Esophagus squamous epithelium (tissue), 5 donors: ENCODE measurements around the gene TFDP2. TPM values are rescaled to one million over a fixed set of nuclear protein-coding genes. Genes with fewer than 3 reads are reported as not detected.
"Not testable (repeated sequence)": the region's sequence is repeated elsewhere in the genome, so short reads cannot be mapped to it uniquely, and the experiment has no call there.

Source experiments
- DNase-seq: peaks from one replicate; lab custom pipeline; 2025; lab: John Stamatoyannopoulos, UW
- H3K27ac ChIP-seq, 4 donors: fragments of 200-600 bp; sonication (generic); one replicate each; pipeline ENCODE4 v1.5.1; 2016 to 2019; ENCODE audit warnings: mild to moderate bottlenecking in 1 of 4
- H3K27me3 ChIP-seq, 4 donors: fragments of 200-600 bp; sonication (generic); 1 replicate in 3 of 4; 2 replicates in 1 of 4; pipeline versions ENCODE4 v1.5.1 to v1.6.0; 2017 to 2021; ENCODE audit warnings: antibody characterized with exemption in 1 of 4
- H3K36me3 ChIP-seq, 3 donors: fragments of 200-600 bp; sonication (generic); one replicate each; pipeline ENCODE4 v1.5.1; 2016 to 2019
- H3K4me1 ChIP-seq, 3 donors: fragments of 200-600 bp; sonication (generic); one replicate each; pipeline ENCODE4 v1.5.1; 2017 to 2019
- H3K4me3 ChIP-seq, 4 donors: fragments of 200-600 bp; sonication (generic); 1 replicate in 3 of 4; 2 replicates in 1 of 4; pipeline ENCODE4 v1.5.1; 2016 to 2019; ENCODE audit warnings: mild to moderate bottlenecking in 2 of 4, moderate library complexity in 1 of 4
- H3K9me3 ChIP-seq, 3 donors: fragments of 200-600 bp; sonication (generic); one replicate each; pipeline ENCODE4 v1.5.1; 2016 to 2019
- CTCF ChIP-seq, 6 experiments: fragments of 450-650 bp in 4 of 6; fragments of 200-600 bp in 2 of 6; sonication (generic) in 2 of 6; IDR thresholded peaks; one replicate each; pipeline ENCODE4 v1.5.1; 2016 to 2019; ENCODE audit warnings: antibody characterized with exemption in 6 of 6, mild to moderate bottlenecking in 4 of 6, moderate library complexity in 4 of 6
- POLR2A ChIP-seq, 4 donors: fragments of 450-650 bp; IDR thresholded peaks; one replicate each; pipeline ENCODE4 v1.6.1; 2017; ENCODE audit warnings: antibody characterized with exemption in 4 of 4, mild to moderate bottlenecking in 4 of 4, moderate library complexity in 3 of 4
- WGBS, 2 donors: methylation state at CpG; one replicate each; pipeline ENCODE4 v1.1.5; 2018; 5-methylcytosine and 5-hydroxymethylcytosine counted together
- intact Hi-C: fragments of 100-400 bp; cut with DNase I; formaldehyde crosslinking; loops from one replicate; pipeline ENCODE4 v1.15.0; 2022
- total RNA-seq, 4 donors: library from RNA; depleted of rRNA; stranded (reverse); fragments of >200 nt; gene quantifications; one replicate each; pipeline ENCODE4 v1.1.0, GENCODE V29; 2016
- donor health status: DM: yes; HTN: yes; CAD: no.

The TFDP2 gene
- total RNA-seq, 4 donors from 2014 or later: 13.1 to 37.6 (median 18.6) TPM

- intact Hi-C loops: no loop called here
- H3K9me3 ChIP-seq: no peaks in the 10 kb centered on the region
- no peaks in the 10 kb centered on the region for H3K27me3 ChIP-seq
- no peak overlapping the region for H3K27ac ChIP-seq
- no peak for TF ChIP-seq POLR2A (IDR thresholded peaks at IDR 0.05)
- TF ChIP-seq CTCF (IDR thresholded peaks at IDR 0.05): no peak
- no peak overlapping the region for H3K4me3 ChIP-seq
- WGBS, 2 donors: 76 to 80% methylated on average over 4 of the region's 4 CpGs
- H3K4me1 ChIP-seq: no peaks in the 10 kb centered on the region
- peaks cover 18 to 100% (median 23%) of the 10 kb centered on the region in 3 donors for H3K36me3 ChIP-seq
- DNase-seq: no peak
Observed at GRCh38 chr3:141920701-141921100, 228.6 kb downstream of the TFDP2 start.

- Histone ChIP-seq H3K9me3 (no peaks in the 10 kb centered on the region), H3K27me3 (no peaks in the 10 kb centered on the region), H3K4me3 (no peak overlapping the region), H3K36me3 (peaks cover 0 to 96% (median 7%) of the 10 kb centered on the region in 3 donors), H3K27ac (no peak overlapping the region), H3K4me1 (no peaks in the 10 kb centered on the region)
- WGBS, 2 donors: 62 to 74% methylated on average over 2 of the region's 2 CpGs
- TF ChIP-seq POLR2A (IDR thresholded peaks at IDR 0.05) (no peak), CTCF (IDR thresholded peaks at IDR 0.05) (no peak)
- no peak for DNase-seq
- intact Hi-C loops: no loop called here
Observed at GRCh38 chr3:141915766-141916165, 233.6 kb downstream of the TFDP2 start.

GRCh38 chr3:141915016-141915415, 234.3 kb downstream of the TFDP2 start:
- Histone ChIP-seq H3K27me3 (no peaks in the 10 kb centered on the region), H3K9me3 (no peaks in the 10 kb centered on the region), H3K4me1 (no peaks in the 10 kb centered on the region), H3K4me3 (no peak overlapping the region), H3K27ac (no peak overlapping the region), H3K36me3 (peaks cover 0 to 94% (median 2%) of the 10 kb centered on the region in 3 donors)
- no peak for DNase-seq
- intact Hi-C loops: no loop called here
- TF ChIP-seq POLR2A (IDR thresholded peaks at IDR 0.05) (no peak), CTCF (IDR thresholded peaks at IDR 0.05) (no peak)
- WGBS, 2 donors: 84 to 87% methylated on average over 5 of the region's 5 CpGs

- TF ChIP-seq CTCF (IDR thresholded peaks at IDR 0.05) (no peak), POLR2A (IDR thresholded peaks at IDR 0.05) (no peak)
- Histone ChIP-seq H3K4me1 (no peaks in the 10 kb centered on the region), H3K27me3 (no peaks in the 10 kb centered on the region), H3K27ac (no peak overlapping the region), H3K4me3 (no peak overlapping the region), H3K9me3 (no peaks in the 10 kb centered on the region), H3K36me3 (peaks cover 0 to 94% (median 8%) of the 10 kb centered on the region in 3 donors)
- WGBS, 2 donors: 72 to 85% methylated on average over 4 of the region's 4 CpGs
- DNase-seq: no peak
- intact Hi-C loops: no loop called here
Observed at GRCh38 chr3:141914311-141914710, 235.0 kb downstream of the TFDP2 start.

- 29 to 31% methylated on average over 1 of the region's 1 CpG for WGBS, 2 donors
- H3K36me3 ChIP-seq: peaks cover 0 to 94% (median 17%) of the 10 kb centered on the region in 3 donors
- no peak for DNase-seq
- no peak overlapping the region for H3K4me3 ChIP-seq
- no peak overlapping the region for H3K27ac ChIP-seq
- intact Hi-C loops: no loop called here
- peak; percentile 18 to 79 (median 68) for TF ChIP-seq CTCF (IDR thresholded peaks at IDR 0.05)
- TF ChIP-seq POLR2A (IDR thresholded peaks at IDR 0.05): no peak
- no peaks in the 10 kb centered on the region for H3K4me1 ChIP-seq
- no peaks in the 10 kb centered on the region for H3K9me3 ChIP-seq
- H3K27me3 ChIP-seq: no peaks in the 10 kb centered on the region
Observed at GRCh38 chr3:141913150-141913811, 236.1 kb downstream of the TFDP2 start.

GRCh38 chr3:141909986-141910385, 239.4 kb downstream of the TFDP2 start:
- intact Hi-C loops, H3K27ac ChIP-seq, H3K9me3 ChIP-seq, H3K4me1 ChIP-seq, DNase-seq, H3K4me3 ChIP-seq, H3K27me3 ChIP-seq: not testable (repeated sequence)
- WGBS, 2 donors: 90 to 95% methylated on average over 4 of the region's 4 CpGs
- H3K36me3 ChIP-seq: peaks cover 0 to 93% (median 26%) of the 10 kb centered on the region in 3 donors
